HG03060 (cell line): ENCODE data around the gene IWS1.
"Not testable (repeated sequence)": the region's sequence is repeated elsewhere in the genome, so short reads cannot be mapped to it uniquely, and the experiment has no call there.

Experiments
- ATAC-seq: cut with Tn5 transposase; IDR thresholded peaks from one replicate; pipeline ENCODE4 v1.9.1; 2021; ENCODE audit warnings: low read depth, moderate number of reproducible peaks; ENCODE audit not compliant: unreplicated experiment

The IWS1 gene

DNA sequence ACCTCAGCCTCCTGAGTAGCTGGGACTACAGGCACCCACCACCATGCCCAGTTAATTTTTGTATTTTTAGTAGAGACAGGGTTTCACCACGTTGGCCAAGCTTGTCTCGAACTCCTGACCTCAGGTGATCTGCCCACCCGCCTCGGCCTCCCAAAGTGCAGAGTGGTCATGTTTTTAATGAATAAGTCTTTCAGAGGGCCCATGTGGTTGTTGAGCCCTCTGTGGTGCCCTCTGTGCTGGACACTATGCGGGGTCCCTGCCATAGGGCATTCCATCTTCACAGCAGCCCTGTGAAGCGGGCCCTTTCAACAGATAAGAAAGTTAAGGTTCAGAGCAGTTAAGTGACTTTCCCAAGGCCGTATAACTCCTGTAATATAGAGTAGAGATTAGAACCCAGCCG, 35.1 kb upstream of the IWS1 start:
- ATAC-seq: no peak

GRCh38 chr2:127560931-127561280, 34.6 kb upstream of the IWS1 start:
- no peak for ATAC-seq

DNA sequence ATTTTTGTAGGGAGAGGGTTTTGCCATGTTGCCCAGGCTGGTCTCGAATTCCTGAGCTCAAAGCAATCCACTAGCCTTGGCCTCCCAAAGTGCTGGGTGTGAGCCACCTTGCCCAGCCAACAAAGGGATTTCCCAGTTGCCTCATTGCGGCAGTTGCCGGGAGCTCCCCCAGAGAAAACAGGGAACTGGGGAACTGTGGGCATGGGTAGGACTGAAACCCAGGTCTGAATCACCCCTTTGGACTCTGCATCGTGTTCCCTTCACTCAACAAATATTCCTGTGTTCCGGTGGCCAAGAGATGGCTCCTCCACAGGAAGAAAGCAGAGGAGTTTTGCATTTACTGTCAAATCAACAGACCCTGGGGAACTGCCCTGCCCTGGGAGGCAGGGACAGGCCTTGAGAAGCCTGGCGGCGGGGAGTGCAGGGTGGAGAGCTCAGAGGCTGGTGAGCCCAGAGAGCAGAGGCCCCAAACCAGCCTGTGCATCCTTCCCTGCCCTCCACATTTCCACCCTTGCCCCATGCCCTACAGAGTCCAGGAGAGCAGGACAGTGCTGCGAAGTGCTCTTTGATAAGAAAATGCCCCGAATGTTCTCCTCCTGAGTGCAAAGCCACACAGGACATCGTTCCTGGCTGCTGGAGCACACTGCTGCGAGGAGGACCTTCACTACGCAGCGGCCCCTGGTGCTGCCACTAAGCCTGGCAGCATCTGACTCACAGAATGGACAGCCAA, 34.1 kb upstream of the IWS1 start:
- ATAC-seq: no peak

GRCh38 chr2:127559454-127559853, 33.2 kb upstream of the IWS1 start:
- no peak for ATAC-seq

DNA sequence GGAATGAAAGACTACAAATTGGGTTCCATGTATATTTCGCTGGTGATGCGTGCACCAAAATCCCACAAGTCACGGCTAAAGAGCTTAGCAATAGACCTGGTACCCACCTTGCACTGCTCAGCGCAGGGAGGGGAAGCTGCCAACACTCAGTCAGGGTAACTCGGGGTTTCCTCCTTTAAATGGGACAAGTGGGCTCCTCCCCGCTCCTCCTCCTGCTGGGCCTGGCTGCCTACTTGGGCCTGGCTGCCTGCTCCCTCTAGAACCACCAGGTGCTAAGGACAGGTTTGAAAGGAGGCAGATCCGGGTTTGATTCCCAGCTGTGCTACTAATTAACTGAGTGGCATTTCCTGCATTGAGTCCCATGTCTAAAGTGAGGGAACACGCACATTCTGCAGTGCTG, 32.6 kb upstream of the IWS1 start:
- ATAC-seq: no peak

- ATAC-seq: no peak
Observed at GRCh38 chr2:127552846-127553245, 26.6 kb upstream of the IWS1 start.

- no peak for ATAC-seq
Observed at GRCh38 chr2:127552336-127552735, 26.0 kb upstream of the IWS1 start.

- ATAC-seq: no peak
Observed at GRCh38 chr2:127551221-127551930, 25.1 kb upstream of the IWS1 start.

- no peak for ATAC-seq
Observed at GRCh38 chr2:127546797-127547196, 20.5 kb upstream of the IWS1 start.

DNA sequence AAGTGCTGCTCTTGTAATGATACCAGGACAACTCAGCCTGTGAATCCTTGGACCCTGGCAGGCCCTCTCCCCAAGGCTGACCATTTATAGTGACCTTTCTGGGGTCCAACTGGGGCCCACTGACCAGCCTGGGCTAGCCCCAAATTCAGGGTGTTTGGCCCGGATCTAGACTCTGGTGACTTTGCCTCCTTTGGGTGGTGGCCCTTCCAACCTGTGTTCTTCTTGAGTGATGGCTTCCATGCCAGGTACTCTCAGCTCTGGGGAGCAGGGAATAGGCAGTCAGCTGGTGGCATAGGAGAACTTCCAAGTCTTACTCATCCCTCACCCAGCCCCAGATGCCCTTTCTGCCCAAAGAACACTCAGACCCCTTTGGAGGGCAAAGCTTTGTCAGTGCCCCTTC, 19.5 kb upstream of the IWS1 start:
- ATAC-seq: no peak

GRCh38 chr2:127545189-127545588, 18.9 kb upstream of the IWS1 start:
- ATAC-seq: no peak

- ATAC-seq: not testable (repeated sequence)
Observed at GRCh38 chr2:127543013-127543501, 16.8 kb upstream of the IWS1 start.

DNA sequence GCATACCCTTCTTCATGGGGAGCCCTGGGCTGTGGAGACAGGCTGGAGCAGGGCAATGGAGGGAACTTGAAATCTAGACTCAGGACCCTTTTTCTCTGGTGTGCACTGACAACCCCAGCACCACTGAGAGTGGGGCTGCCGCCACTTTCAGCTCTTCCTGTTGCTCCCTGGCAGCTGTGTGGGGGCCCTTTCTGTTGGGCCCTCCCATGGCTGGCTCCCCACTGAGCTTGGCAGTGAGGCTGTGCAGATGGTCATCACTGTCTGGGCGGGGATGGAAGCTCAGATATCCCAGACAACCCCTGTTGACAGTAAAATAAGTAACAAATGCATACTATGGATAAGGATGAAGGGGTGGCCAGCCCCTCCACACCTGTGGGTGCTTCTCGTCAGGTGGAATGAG, 15.9 kb upstream of the IWS1 start:
- no peak for ATAC-seq

DNA sequence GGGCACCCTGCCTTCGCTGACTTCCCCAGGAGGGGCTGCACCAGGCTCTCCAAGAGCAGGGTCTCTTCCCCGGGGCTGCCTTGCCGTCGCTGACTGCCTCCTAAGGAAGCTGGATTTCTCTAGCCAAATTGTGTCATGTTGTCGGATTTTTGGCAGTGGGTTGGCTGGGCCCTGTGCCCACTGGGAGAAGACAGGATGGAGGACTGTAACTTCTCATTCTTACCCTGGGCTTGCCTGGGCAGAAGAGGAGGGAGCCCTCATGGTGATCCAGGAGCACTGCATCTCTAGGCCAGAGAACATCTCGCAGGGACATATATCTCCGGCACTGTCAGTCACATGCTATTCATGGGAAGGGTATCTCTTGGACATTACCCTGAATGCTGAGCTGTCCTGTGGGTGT, 15.5 kb upstream of the IWS1 start:
- ATAC-seq: no peak

- ATAC-seq: no peak
Observed at GRCh38 chr2:127537644-127538043, 11.4 kb upstream of the IWS1 start.

DNA sequence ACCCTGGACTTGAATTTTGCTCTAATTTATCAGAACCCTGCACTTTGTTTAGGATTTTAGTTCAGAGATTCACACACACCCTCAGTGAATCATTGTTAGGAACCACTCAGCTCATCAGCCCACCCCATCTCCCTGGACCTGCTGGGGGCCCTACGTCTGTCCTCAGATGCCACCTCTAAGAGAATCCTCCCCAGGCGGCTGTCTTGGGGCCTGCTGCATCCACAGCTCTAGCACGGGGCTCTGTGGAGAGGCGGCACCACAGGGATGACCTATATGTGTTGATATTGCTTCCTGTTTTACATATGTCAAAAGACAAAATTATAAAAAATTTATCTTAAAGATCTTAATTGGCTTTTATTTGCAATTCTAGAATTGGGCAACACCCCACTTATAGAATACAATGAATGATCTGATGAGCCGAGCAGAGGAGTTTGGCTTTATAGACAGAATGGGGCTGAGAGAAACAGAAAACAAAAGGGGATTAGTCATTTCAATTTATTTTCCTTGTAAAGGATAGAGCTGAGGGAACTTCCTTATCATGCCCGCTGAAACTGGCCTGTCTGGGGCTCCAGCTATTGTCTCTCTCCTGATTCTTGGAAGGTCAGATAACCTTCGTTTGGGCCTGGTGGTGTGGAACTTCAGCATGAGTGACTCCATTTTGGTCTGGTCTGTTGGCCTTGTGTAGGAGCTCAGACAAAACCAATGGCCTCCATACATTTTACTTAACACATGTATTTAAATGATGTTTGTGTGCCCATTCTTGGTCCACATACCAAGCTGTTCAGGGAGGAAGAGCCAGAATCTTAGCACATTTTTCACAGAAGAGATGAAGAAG, 10.6 kb upstream of the IWS1 start:
- no peak for ATAC-seq

DNA sequence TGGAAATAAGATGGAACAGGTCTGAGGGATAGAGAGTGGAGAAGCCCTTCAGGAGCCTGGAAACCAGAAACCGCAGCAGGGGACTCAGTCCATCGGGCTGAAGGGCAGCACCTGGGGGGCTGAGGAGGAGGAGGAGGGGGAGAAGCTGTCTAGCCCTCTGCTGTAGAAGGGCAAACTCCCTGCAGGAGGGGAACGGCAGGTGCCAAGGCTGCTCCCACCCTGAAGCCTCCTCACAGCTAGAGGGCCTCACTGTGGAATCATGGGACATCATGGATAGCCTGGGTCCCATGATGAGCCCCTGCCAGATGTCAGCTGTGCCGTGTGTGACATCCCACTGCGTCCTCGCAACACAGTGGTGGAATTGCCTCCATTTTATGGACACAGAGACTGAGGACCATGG, 9.6 kb upstream of the IWS1 start:
- ATAC-seq: no peak

GRCh38 chr2:127535422-127535901, 9.2 kb upstream of the IWS1 start, which contains the start of gene MYO7B:
Gene MYO7B (plus strand): TSS chr2:127535683. CDS start chr2:127559723, 24,040 bp downstream.
- ATAC-seq: no peak

DNA sequence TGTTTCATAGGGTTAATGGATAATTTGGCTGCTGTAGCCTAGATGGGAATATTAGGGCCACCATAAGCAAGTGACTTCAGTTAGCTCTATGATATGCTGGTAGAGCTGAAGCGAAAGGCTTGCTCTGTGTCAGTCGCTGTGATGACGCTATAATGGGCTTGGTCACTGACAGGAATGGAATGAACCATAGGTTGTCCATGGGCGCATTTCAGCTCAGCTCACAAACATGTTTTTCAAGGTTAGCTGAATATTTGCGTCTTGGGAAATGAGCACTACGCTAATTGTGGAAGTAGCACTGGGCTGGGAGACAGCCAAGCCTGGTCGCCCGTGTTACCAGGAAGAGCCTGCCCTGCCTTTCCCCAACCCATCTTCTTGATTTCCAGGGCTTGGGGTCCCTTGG, 6.0 kb upstream of the IWS1 start:
- no peak for ATAC-seq

- no peak for ATAC-seq
Observed at GRCh38 chr2:127531221-127531648, 4.9 kb upstream of the IWS1 start.
